Measurements from ENCODE around the gene EMILIN1. TPM values are rescaled to one million over a fixed set of nuclear protein-coding genes. Genes with fewer than 3 reads are reported as not detected.
A peak's percentile ranks its signal among the peaks of the same experiment; 100 is the strongest.

EMILIN1 gene
- total RNA-seq, 1 donor = 0.63 TPM

GRCh38 chr2:27050281-27050995 is 28.0 kb upstream of the EMILIN1 start:
- Histone ChIP-seq H3K27me3 (ENCODE audit: insufficient read depth, low read length) (no peaks in the 10 kb centered on the region), H3K4me1 (ENCODE audit: insufficient read depth, low read length) (peaks cover 21% of the 10 kb centered on the region), H3K9me3 (ENCODE audit: low read depth, low read length) (no peaks in the 10 kb centered on the region), H3K4me3 (ENCODE audit: low read length) (peak overlapping the region; percentile 78)

GRCh38 chr2:27050996-27051901 is 27.2 kb upstream of the EMILIN1 start, which contains the start of gene AGBL5:
Gene AGBL5, plus strand, starts transcription at chr2:27051668. Its CDS starts 1,291 bp downstream, at chr2:27052959.
- H3K4me3 ChIP-seq (ENCODE audit: low read length) = peak within 1 kb of the TSS; percentile 78
- peaks cover 21% of the 10 kb centered on the region for H3K4me1 ChIP-seq (ENCODE audit: insufficient read depth, low read length)
- no peaks in the 10 kb centered on the region for H3K27me3 ChIP-seq (ENCODE audit: insufficient read depth, low read length)
- no peaks in the 10 kb centered on the region for H3K9me3 ChIP-seq (ENCODE audit: low read depth, low read length)

- Histone ChIP-seq H3K4me3 (ENCODE audit: low read length) (peak overlapping the region; percentile 78), H3K4me1 (ENCODE audit: insufficient read depth, low read length) (peaks cover 21% of the 10 kb centered on the region), H3K27me3 (ENCODE audit: insufficient read depth, low read length) (no peaks in the 10 kb centered on the region), H3K9me3 (ENCODE audit: low read depth, low read length) (no peaks in the 10 kb centered on the region)
Observed at GRCh38 chr2:27051902-27052645, 26.3 kb upstream of the EMILIN1 start.

GRCh38 chr2:27053321-27053720 is 25.1 kb upstream of the EMILIN1 start:
- Histone ChIP-seq H3K4me3 (ENCODE audit: low read length) (no peak overlapping the region), H3K27me3 (ENCODE audit: insufficient read depth, low read length) (no peaks in the 10 kb centered on the region), H3K9me3 (ENCODE audit: low read depth, low read length) (no peaks in the 10 kb centered on the region), H3K4me1 (ENCODE audit: insufficient read depth, low read length) (peaks cover 21% of the 10 kb centered on the region)

- Histone ChIP-seq H3K4me1 (ENCODE audit: insufficient read depth, low read length) (peaks cover 21% of the 10 kb centered on the region), H3K9me3 (ENCODE audit: low read depth, low read length) (no peaks in the 10 kb centered on the region), H3K27me3 (ENCODE audit: insufficient read depth, low read length) (no peaks in the 10 kb centered on the region)
Observed at GRCh38 chr2:27053776-27054175, 24.6 kb upstream of the EMILIN1 start.

GRCh38 chr2:27054721-27055120 is 23.7 kb upstream of the EMILIN1 start:
- Histone ChIP-seq H3K4me3 (ENCODE audit: low read length) (no peak overlapping the region), H3K27me3 (ENCODE audit: insufficient read depth, low read length) (no peaks in the 10 kb centered on the region), H3K9me3 (ENCODE audit: low read depth, low read length) (no peaks in the 10 kb centered on the region), H3K4me1 (ENCODE audit: insufficient read depth, low read length) (peaks cover 15% of the 10 kb centered on the region)

More at GRCh38 chr2:27053776-27054175, 24.6 kb upstream of the EMILIN1 start:
- no peak overlapping the region for H3K4me3 ChIP-seq (ENCODE audit: low read length)

- Histone ChIP-seq H3K4me1 (ENCODE audit: insufficient read depth, low read length) (peaks cover 3% of the 10 kb centered on the region), H3K9me3 (ENCODE audit: low read depth, low read length) (no peaks in the 10 kb centered on the region), H3K4me3 (ENCODE audit: low read length) (no peak overlapping the region), H3K27me3 (ENCODE audit: insufficient read depth, low read length) (no peaks in the 10 kb centered on the region)
Observed at GRCh38 chr2:27057184-27057583, 21.2 kb upstream of the EMILIN1 start.

- Histone ChIP-seq H3K4me1 (ENCODE audit: insufficient read depth, low read length) (no peaks in the 10 kb centered on the region), H3K27me3 (ENCODE audit: insufficient read depth, low read length) (no peaks in the 10 kb centered on the region), H3K9me3 (ENCODE audit: low read depth, low read length) (no peaks in the 10 kb centered on the region), H3K4me3 (ENCODE audit: low read length) (no peak overlapping the region)
Observed at GRCh38 chr2:27058210-27058609, 20.2 kb upstream of the EMILIN1 start.

- Histone ChIP-seq H3K4me3 (ENCODE audit: low read length) (no peak overlapping the region), H3K4me1 (ENCODE audit: insufficient read depth, low read length) (no peaks in the 10 kb centered on the region), H3K27me3 (ENCODE audit: insufficient read depth, low read length) (no peaks in the 10 kb centered on the region), H3K9me3 (ENCODE audit: low read depth, low read length) (no peaks in the 10 kb centered on the region)
Observed at GRCh38 chr2:27059141-27059820, 19.1 kb upstream of the EMILIN1 start.

GRCh38 chr2:27060323-27060722 is 18.1 kb upstream of the EMILIN1 start:
- no peaks in the 10 kb centered on the region for H3K27me3 ChIP-seq (ENCODE audit: insufficient read depth, low read length)
- no peak overlapping the region for H3K4me3 ChIP-seq (ENCODE audit: low read length)
- no peaks in the 10 kb centered on the region for H3K4me1 ChIP-seq (ENCODE audit: insufficient read depth, low read length)
- H3K9me3 ChIP-seq (ENCODE audit: low read depth, low read length) = no peaks in the 10 kb centered on the region

GRCh38 chr2:27065128-27065527 is 13.3 kb upstream of the EMILIN1 start:
- Histone ChIP-seq H3K4me3 (ENCODE audit: low read length) (no peak overlapping the region), H3K4me1 (ENCODE audit: insufficient read depth, low read length) (peaks cover 5% of the 10 kb centered on the region), H3K27me3 (ENCODE audit: insufficient read depth, low read length) (no peaks in the 10 kb centered on the region), H3K9me3 (ENCODE audit: low read depth, low read length) (no peaks in the 10 kb centered on the region)

- no peak overlapping the region for H3K4me3 ChIP-seq (ENCODE audit: low read length)
- peaks cover 21% of the 10 kb centered on the region for H3K4me1 ChIP-seq (ENCODE audit: insufficient read depth, low read length)
- H3K27me3 ChIP-seq (ENCODE audit: insufficient read depth, low read length) = no peaks in the 10 kb centered on the region
- H3K9me3 ChIP-seq (ENCODE audit: low read depth, low read length) = no peaks in the 10 kb centered on the region
Observed at GRCh38 chr2:27067385-27067784, 11.0 kb upstream of the EMILIN1 start.

GRCh38 chr2:27069436-27069835 is 9.0 kb upstream of the EMILIN1 start:
- Histone ChIP-seq H3K27me3 (ENCODE audit: insufficient read depth, low read length) (no peaks in the 10 kb centered on the region), H3K4me1 (ENCODE audit: insufficient read depth, low read length) (peaks cover 34% of the 10 kb centered on the region), H3K4me3 (ENCODE audit: low read length) (no peak overlapping the region), H3K9me3 (ENCODE audit: low read depth, low read length) (no peaks in the 10 kb centered on the region)

- Histone ChIP-seq H3K4me3 (ENCODE audit: low read length) (no peak overlapping the region), H3K4me1 (ENCODE audit: insufficient read depth, low read length) (peaks cover 41% of the 10 kb centered on the region), H3K9me3 (ENCODE audit: low read depth, low read length) (no peaks in the 10 kb centered on the region), H3K27me3 (ENCODE audit: insufficient read depth, low read length) (no peaks in the 10 kb centered on the region)
Observed at GRCh38 chr2:27069961-27070618, 8.3 kb upstream of the EMILIN1 start.

All from mononuclear cell (primary cell).